Limb (tissue), 2 donors: ENCODE measurements around the gene C4BPB.

Experiments
- DNase-seq, 2 donors: peaks; one replicate each; pipeline ENCODE4 v3.0.0-alpha.2; 2016; ENCODE audit errors: extremely low spot score in 2 of 2

C4BPB gene

DNA sequence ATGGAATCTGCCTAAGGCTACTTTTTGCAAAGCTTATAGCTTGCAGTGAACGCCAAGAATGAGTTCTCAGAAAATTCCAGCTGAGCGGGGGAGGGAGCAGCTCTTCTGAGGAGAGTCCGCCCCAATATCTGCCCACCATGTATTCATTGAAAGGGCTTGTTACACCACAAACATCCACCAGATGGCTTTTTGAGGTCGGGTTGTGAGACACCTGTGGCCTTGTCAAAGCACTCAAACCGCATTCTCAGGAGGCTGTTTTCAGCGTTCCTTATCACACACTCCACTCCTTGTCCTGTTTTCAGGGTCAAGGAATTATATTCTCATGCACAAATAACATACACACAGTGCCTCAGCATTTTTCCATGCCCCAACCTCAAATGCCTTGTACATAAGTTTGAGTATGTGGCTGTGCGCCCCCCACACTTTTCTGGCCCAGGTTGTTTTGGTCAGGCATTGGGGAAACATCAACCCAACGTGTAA is 3.9 kb upstream of the C4BPB start:
- DNase-seq, result peak; percentile 53 to 70

DNA sequence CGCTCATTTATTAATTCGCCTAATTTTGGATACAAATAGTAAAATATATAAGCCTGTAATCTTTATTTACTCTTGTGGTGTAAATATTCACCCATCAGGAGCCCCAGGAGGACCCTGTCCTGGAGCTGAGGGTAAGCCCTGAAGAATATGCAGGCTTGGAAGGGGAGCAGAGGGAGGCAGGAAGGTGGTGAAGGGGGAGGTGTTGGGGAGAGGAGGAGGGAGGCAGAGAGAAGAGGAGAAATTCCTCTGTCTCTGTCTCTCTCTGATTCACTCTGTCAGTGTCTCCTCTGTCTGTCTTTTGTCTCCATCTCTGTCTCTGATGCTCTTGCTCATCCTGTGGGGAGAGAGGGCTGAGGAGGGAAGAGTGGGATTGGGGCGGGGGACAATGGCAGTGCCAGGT is 2.8 kb upstream of the C4BPB start:
- no peak for DNase-seq

DNA sequence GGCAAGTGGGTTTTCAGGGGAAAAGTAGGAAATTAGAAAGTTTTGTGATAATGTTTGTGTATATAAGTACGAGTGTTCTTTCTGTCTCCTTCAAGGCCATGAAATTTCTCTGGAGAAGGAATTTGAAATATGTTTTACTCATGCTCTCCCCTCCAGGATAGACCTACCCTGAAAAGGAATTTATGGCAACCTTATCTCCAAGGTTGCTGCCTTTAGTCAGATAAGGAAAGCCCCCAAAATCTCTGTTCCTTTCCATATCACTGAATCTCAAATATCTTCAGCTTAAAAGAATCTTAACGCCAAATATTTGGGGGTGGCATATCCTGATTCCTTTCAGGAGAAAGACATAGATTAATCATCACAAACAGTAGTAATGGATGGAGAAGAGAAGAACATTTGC is 499 bp upstream of the C4BPB start:
- no peak for DNase-seq

- DNase-seq, result no peak
Measured at GRCh38 chr1:207089627-207090355, 1.1 kb downstream of the C4BPB start.

GRCh38 chr1:207091200-207091908 is 2.7 kb downstream of the C4BPB start:
- no peak for DNase-seq

GRCh38 chr1:207093944-207094343 is 5.3 kb downstream of the C4BPB start:
- no peak for DNase-seq

DNA sequence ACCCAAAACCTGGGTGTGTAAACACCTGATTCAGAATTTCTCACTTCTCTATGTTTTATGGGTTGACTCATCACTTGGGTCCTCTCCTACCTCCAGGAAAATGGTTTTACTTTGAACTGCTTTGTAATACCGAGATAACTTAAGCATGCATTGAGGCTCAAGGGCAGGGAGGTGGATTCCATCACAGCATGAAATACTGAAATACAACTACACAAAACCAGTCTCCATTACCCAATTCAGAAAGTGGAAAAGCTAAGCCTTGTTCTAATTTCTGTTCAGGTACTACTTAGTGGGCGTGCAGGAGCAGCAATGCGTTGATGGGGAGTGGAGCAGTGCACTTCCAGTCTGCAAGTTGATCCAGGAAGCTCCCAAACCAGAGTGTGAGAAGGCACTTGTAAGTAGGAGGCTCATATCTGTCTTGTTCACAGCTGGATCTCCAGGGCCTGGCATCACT is 9.2 kb downstream of the C4BPB start:
- no peak for DNase-seq

GRCh38 chr1:207101720-207102119 is 13.1 kb downstream of the C4BPB start:
- DNase-seq, result no peak

DNA sequence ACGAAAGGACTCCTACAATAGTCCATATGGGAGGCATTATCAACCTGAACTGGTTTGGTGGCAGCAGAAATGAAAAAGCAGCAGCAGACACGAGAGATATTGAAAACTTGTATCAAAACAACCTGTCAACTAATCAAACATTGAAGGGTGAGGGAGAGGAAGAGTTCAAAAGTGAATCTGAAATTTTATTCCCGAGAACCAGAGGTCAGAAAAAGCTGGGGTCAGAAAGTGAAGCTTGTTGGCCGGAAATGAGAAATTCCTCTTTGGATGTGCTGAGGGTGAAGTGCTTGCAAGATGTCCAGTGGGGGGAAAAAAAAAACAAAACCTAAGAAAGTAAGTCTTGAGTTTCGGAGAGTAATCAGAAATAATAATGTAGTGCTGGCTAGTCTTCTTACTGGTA is 13.5 kb downstream of the C4BPB start:
- no peak for DNase-seq

DNA sequence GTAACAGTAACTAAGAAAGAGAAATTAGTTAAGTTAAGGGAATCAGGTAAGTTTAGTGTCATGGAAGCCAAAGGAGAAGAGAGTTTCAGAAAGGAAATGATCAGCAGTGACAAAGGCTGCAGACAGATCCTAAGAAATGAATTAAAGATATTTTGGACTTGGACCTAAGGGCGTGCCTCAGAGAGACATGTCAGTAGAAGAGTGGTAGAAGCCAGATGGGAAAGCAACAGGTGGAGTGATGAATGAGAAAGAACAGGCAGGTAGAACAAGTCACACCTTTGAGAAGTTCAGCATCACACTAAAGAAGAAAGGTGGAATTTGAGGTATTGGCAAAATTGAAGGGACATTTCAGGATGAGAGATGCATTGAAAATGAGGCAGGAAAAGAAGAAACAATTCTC is 14.0 kb downstream of the C4BPB start:
- DNase-seq, result no peak

- DNase-seq, result no peak
Measured at GRCh38 chr1:207103892-207104373, 15.3 kb downstream of the C4BPB start, which contains the start of gene C4BPA. TSS of gene C4BPA (plus strand) at chr1:207104233. CDS start at chr1:207113026, 8,793 bp downstream.

- no peak for DNase-seq
Measured at GRCh38 chr1:207109004-207109403, 20.3 kb downstream of the C4BPB start.

DNA sequence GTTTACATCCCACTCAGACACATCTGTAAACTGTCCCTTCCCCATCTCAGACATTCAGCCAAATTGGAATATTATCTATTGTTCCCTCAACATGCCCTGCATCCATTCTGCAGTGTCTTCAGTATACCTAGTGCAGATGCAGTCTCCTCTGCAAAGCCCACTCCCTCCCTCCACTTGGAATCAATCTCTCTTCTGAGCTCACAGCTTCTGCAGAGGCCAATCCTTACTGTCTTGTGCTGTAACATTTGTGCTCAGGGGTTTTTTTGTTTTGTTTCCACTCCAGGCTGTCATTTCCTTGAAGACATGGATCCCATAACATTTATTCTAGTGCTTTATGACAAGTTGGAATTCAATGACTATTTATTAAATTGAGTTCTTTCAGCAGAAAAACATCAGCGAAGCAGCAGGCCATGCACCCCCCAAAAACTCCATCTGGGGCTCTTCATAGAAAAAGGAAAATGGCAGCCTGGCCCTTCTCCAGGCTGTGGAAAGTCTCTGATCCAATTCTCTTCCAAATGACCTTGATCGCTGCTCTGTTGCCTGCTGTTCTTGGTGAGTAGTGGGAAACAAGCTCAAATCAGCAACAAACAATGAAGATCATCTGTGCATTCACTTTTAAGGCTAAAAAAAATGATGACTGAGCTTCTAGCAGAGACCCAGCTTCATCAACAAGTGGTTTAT is 24.1 kb downstream of the C4BPB start:
- no peak for DNase-seq

GRCh38 chr1:207115269-207115668 is 26.6 kb downstream of the C4BPB start:
- DNase-seq, result no peak

DNA sequence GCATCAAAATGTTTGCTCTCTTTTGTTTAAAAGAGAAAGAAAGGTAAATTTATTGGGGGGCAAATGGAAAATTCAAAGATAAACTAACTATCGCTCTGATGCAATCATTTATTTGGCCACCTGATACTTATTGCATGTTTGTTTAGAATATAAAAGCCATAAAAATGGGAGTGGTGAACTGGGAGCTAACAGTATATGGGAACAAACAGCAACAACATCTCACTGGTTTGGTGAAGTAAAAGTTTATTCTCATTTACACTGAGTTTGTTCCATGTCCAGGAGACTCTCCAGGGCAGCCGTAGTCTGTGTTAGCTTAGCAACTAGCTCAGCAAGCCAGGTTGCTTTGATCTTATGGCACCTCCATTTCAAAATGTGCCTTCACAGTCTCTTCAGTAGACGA is 35.7 kb downstream of the C4BPB start:
- no peak for DNase-seq

DNA sequence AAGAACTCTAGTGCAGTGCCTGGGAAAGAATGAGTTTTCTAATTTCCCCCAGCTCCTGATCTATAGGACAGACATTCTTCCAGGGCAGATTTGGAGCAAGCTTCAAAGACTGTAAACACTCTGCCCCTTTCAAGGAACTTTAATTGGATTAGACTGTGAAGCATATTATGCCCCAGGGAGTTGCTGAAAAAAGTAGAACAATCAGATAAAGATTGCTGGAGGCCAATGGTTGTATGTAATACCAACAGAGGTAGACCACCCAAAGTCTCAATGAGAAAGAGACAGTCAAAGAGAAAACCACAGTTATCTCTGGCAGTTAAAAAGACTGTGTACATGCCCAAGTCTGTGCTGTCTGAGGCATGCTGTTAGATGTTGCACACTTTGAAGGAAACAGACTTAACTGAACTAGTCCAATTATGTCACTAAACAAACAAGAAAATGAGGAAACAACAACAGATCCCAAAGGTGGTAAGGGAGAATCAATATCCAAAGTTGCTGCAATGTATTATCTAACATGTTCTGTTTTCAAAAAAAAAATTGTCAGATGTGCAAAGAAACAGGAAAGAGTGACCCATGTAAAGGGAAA is 39.8 kb downstream of the C4BPB start:
- no peak for DNase-seq

DNA sequence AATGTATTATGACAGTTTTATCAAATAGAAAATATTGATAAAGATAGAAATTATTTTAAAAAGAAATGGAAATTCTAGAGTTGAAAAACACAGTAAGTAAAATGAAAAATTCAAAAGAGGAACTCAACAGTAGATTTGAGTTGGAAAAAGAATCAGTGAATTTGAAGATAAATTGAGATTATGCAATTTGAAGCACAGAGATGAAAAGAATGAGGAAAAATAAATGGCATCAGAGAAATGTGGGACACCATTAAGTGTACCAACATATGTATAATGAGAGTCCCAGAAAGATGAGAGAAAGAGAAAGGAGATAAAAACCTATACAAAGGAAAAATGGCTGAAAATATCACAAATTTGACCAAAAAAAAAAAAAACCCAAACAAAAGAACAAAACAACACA is 40.4 kb downstream of the C4BPB start:
- DNase-seq, result no peak

DNA sequence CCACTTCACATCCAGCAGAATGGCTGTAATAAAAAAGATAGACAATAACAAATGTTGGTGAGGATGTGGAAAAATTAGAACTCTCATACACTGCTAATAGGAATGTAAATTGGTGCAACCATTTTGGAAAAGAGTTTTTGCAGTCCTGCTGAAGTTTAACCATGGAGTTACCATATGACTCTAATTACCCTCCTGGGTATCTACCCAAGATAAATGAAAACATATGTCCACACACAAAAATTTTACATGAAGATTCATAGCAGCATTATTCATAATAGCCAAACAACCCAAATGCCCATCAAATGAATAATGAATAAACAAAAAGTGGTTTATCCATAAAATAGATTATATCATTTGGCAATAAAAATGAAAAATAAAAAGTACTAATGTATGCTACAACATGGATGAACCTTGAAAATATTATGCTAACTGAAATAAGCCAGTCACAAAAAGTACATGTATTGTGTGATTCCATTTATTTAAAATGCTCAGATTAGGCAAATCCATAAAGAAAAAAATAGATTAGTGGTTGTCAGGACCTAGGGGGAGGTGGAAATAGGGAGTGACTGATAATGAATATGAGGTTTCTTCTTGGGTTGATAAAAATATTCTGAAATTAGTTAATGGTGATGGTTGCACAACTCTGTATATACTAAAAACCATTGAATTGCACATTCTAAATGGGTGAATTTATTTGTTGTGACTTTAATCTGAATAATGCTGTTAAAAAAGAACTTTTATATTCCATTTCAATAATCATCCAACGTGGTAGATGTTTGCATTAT is 41.8 kb downstream of the C4BPB start:
- no peak for DNase-seq

DNA sequence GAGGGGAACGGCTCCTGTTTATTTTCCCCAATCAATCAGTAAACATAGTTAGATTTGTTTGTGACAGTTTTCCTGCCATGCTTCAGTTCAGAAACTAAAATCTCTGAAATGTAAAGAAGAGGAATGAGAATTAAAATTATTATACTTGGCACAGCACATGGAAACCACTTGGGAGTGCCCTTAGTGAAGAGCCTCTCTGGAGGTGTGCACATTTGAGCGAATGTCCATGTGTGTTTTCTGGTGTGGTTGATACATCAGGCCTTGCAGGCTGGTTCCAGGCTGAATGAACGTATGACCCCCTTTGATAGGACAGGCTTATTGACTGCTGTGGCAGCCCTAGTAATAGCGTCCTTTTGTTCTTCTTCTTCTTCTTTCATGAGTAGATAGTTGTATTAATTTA is 42.5 kb downstream of the C4BPB start:
- no peak for DNase-seq

DNA sequence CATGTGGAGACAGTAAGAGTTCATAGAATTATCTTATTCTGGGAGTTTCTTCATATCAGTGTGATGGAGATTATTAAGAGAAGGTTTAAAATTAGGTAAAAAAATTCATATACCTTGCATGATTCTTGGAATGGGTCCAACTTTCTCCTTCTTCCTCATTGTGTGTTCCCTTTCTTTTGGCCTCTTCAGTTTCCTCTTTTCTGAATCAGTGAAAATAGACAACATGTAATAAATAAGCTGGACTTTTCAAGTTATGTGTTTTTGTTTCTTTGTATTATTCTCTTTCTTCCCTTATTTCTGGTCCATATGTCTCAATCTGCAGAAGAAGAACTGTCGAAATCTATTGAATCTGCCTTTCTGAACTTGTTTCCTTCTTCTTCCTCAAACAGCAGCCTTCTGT is 45.9 kb downstream of the C4BPB start:
- no peak for DNase-seq

- DNase-seq, result no peak
Measured at GRCh38 chr1:207139616-207140015, 51.0 kb downstream of the C4BPB start.
